ENCODE data around the gene KRTAP10-7. TPM values are rescaled to one million over a fixed set of nuclear protein-coding genes. Genes with fewer than 3 reads are reported as not detected.

Gene KRTAP10-7
- total and polyA plus RNA-seq, 2 experiments from 2014 or later, result not detected

- ATAC-seq, result no peak
- TF ChIP-seq ZNF331 (CRISPR knock-in tag; IDR thresholded peaks at IDR 0.05; ENCODE audit: low read depth), result no peak
- no peak for TF ChIP-seq REST (IDR thresholded peaks at IDR 0.05; ENCODE audit: unreplicated experiment)
- TF ChIP-seq EZH2 (IDR thresholded peaks at IDR 0.05; ENCODE audit: low read depth, unreplicated experiment), result no peak
- TF ChIP-seq POLR2AphosphoS5 (IDR thresholded peaks at IDR 0.05; ENCODE audit: low read depth), result no peak
- no peak for TF ChIP-seq STAT1 (IDR thresholded peaks at IDR 0.05; ENCODE audit: unreplicated experiment)
- Histone ChIP-seq H3K27me3 (ENCODE audit: insufficient read depth) (no peaks in the 10 kb centered on the region), H2AFZ (no peak overlapping the region), H3K4me1 (ENCODE audit: insufficient read depth) (no peaks in the 10 kb centered on the region), H3F3A (replicated peaks; ENCODE audit: low read depth) (no peaks in the 10 kb centered on the region), H3K4me2 (no peak overlapping the region), H4K20me1 (replicated peaks; ENCODE audit: insufficient read depth) (no peaks in the 10 kb centered on the region), H3K36me3 (ENCODE audit: insufficient read depth) (no peaks in the 10 kb centered on the region), H3K79me2 (replicated peaks; ENCODE audit: insufficient read depth) (no peaks in the 10 kb centered on the region), H3K27ac (ENCODE audit: low read depth) (no peak overlapping the region), H3K4me3 (no peak overlapping the region), H3K9me2 (ENCODE audit: insufficient read depth) (no peaks in the 10 kb centered on the region)
- Mint-ChIP-seq H3K27me3 (ENCODE audit: insufficient read depth, low read depth, poor library complexity) (peaks cover 13% of the 10 kb centered on the region), H3K27ac (no peak overlapping the region), H3K9me3 (peaks cover 29% of the 10 kb centered on the region), H3K36me3 (ENCODE audit: low read depth) (peaks cover 4% of the 10 kb centered on the region; the same call in 2 of the 3 replicates), H3K4me1 (peaks cover 3% of the 10 kb centered on the region), H3K4me3 (no peak overlapping the region)
- no peak for DNase-seq (ENCODE audit: low spot score)
Observed at GRCh38 chr21:44571296-44571695, 29.1 kb upstream of the KRTAP10-7 start.

- DNase-seq (ENCODE audit: low spot score) (no peak), ATAC-seq (no peak)
- TF ChIP-seq NANOG (IDR thresholded peaks at IDR 0.05; ENCODE audit: borderline replicate concordance), result no peak
- no peak for TF ChIP-seq POLR2AphosphoS5 (IDR thresholded peaks at IDR 0.05; ENCODE audit: low read depth)
- TF ChIP-seq EZH2 (IDR thresholded peaks at IDR 0.05; ENCODE audit: low read depth, unreplicated experiment), result no peak
- TF ChIP-seq CTCF (conservative IDR thresholded peaks at IDR 0.05; ENCODE audit: low read depth in 2 of 2), result no peak
- no peak for TF ChIP-seq EZH2phosphoT487 (IDR thresholded peaks at IDR 0.05; ENCODE audit: unreplicated experiment)
- no peak for TF ChIP-seq REST (IDR thresholded peaks at IDR 0.05; ENCODE audit: unreplicated experiment)
- TF ChIP-seq ETS1 (IDR thresholded peaks at IDR 0.05), result no peak
- no peak for TF ChIP-seq JUNB (IDR thresholded peaks at IDR 0.05; ENCODE audit: unreplicated experiment)
- H3K4me1 Mint-ChIP-seq, result peaks cover 3% of the 10 kb centered on the region
- H3K79me2 ChIP-seq (replicated peaks; ENCODE audit: insufficient read depth), result no peaks in the 10 kb centered on the region
- peaks cover 13% of the 10 kb centered on the region for H3K27me3 Mint-ChIP-seq (ENCODE audit: insufficient read depth, low read depth, poor library complexity)
- no peak overlapping the region for H3K4me2 ChIP-seq
- H3K27ac ChIP-seq (ENCODE audit: low read depth), result no peak overlapping the region
- H2AFZ ChIP-seq, result no peak overlapping the region
- H3K27me3 ChIP-seq (ENCODE audit: insufficient read depth), result no peaks in the 10 kb centered on the region
- H3K36me3 Mint-ChIP-seq (ENCODE audit: low read depth), result peaks cover 4% of the 10 kb centered on the region; the same call in 2 of the 3 replicates
- no peaks in the 10 kb centered on the region for H3F3A ChIP-seq (replicated peaks; ENCODE audit: low read depth)
- H3K9me3 Mint-ChIP-seq, result peaks cover 36% of the 10 kb centered on the region
- H3K9me2 ChIP-seq (ENCODE audit: insufficient read depth), result no peaks in the 10 kb centered on the region
- H3K4me1 ChIP-seq (ENCODE audit: insufficient read depth), result no peaks in the 10 kb centered on the region
- H4K20me1 ChIP-seq (replicated peaks; ENCODE audit: insufficient read depth), result no peaks in the 10 kb centered on the region
- H3K4me3 ChIP-seq, result no peak overlapping the region
- no peaks in the 10 kb centered on the region for H3K36me3 ChIP-seq (ENCODE audit: insufficient read depth)
- H3K4me3 Mint-ChIP-seq, result no peak overlapping the region
- H3K27ac Mint-ChIP-seq, result no peak overlapping the region
Observed at GRCh38 chr21:44571844-44572782, 28.3 kb upstream of the KRTAP10-7 start.
